GM04504 (cell line): ENCODE measurements around the gene SLC22A17.

Source experiments
- DNase-seq: peaks from one replicate; pipeline ENCODE4 v3.0.0-alpha.2; 2012; ENCODE audit warnings: low read depth

SLC22A17 gene

GRCh38 chr14:23381871-23382270, 29.2 kb upstream of the SLC22A17 start:
- no peak for DNase-seq

DNA sequence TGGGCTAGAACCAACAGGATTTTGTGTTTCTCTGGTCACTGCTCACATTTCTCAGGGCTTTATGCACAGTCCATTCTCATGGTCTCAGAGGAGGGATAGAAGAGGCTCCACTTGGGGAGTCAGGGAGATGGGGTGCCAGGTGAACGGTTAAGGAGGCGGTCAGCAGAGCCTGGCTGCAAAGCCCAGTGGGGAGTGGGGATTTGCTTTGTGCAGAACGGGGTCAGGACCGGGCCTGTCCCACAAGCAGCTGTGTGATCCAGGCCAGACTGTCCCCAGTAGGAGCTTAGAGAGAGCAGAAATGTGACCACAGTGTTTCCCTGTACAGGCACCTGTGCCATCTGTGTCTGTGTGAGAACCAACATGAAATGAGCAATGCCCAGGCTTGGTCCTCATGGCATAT, 28.3 kb upstream of the SLC22A17 start:
- DNase-seq, result no peak

- DNase-seq, result no peak
Observed at GRCh38 chr14:23380197-23380914, 27.7 kb upstream of the SLC22A17 start.

DNA sequence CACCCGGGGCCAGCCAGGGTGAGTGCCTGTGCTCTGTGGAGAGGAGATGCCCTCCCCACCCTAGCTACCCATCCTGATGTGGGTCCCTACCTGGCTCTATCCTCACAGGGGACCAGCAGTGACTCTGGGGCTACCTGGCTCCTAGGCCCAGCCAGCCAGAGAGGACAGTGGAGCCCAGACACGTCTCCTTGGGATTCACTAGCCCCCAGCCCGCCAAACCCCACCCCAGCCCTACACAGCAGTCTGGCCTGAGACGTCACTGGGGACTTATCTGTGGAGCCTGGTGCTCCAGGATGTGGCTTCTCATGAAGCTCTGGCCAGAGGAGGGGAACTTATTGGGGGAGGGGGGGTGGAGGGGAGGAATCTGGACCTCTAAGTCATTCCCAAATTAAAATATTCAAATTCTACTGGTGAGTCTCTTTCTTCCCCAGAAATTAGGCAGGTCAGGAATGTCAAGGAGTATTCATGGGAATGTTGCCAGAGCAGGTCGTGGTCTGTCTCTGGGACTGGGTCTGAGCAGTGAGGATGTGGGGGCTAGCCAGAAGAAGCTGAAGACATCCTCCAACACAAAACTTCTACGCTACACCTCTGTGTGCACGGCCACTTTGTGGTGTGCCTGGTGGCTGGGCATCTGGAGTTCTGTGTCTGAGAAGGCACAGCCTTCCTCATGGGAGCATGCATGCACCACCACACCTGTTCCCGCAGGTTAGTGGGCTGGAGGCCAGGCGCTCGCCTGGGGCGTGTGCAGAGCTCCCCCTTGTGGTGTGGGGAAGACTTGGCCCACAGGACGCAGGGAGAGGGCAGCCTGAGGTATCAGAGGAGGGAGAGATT, 26.9 kb upstream of the SLC22A17 start:
- no peak for DNase-seq

DNA sequence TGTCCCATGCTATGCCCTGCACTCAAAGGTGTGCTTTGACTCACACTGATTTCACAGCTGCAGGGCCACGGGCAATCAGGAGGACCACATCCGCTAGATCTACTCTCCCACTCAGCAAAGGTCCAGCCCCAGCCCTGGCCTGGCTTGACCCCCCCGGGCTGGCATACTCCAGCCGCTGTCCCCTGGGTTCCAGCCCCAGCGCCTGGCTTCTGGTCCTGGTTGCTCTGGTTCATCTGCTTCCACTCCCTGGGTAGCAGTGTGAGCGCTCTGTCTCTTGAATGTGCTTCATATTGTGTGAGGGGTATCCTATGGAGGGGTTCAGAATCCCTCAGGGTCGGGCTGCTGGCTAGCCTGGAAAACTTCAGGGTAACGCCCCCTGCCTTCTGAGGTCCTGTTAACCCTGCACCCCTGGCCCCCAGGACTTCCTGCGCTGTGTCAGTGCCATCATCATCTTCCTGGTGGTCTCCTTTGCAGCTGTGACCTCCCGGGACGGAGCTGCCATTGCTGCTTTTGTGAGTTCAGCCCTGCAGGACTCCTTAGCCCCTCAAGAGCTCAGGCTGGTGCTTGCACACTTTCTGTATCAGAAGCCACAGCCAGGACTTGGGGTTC, 26.0 kb upstream of the SLC22A17 start:
- DNase-seq, result no peak

DNA sequence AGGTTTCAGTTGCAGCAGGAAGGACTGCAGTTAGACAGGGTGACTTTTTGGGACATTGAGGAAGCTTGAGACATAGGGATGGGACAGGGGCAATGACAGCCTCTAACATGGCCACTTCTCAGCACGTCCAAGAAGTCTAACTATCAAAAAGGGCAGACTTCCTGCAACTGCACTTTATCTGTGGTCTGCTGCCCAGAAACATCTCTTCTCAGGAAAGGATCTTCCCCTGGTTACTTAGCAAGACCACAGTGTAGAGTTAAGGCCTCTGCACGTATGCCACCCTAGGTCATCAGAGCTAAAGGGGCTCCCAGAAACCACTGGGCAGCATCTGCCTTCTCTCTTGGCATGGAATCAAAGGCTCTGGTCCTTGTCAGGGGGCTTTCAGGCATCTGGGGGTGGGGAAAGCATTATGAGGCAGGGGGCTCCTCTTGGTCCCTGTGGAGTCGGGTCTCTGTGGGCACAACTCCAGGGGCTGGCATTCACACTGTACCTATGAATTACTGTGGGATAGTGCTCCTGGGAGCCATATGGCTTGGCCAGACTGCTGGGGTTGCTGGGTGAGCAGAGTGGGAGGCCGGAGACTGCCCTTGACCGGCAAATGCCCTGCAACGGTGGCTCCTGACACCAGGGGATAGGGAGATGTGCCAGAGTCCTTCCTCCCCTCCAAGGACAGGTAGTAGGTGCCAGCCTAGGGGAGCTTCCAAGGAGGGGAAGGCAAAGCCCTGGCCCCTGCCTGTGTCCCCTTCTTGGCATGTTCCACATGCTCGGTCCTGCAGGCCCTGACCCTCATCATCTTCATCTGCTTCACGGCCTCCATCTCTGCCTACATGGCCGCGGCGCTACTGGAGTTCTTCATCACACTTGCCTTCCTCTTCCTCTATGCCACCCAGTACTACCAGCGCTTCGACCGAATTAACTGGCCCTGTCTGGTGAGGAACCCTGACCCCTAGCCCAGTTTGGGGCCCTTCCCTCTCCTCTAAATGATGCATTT, 25.2 kb upstream of the SLC22A17 start:
- no peak for DNase-seq

- no peak for DNase-seq
Observed at GRCh38 chr14:23377198-23377550, 24.5 kb upstream of the SLC22A17 start.

- no peak for DNase-seq
Observed at GRCh38 chr14:23376482-23377197, 24.0 kb upstream of the SLC22A17 start, which contains the start of gene CMTM5. Gene CMTM5 (plus strand): TSS chr14:23377046. CDS start chr14:23377252, 206 bp downstream.

DNA sequence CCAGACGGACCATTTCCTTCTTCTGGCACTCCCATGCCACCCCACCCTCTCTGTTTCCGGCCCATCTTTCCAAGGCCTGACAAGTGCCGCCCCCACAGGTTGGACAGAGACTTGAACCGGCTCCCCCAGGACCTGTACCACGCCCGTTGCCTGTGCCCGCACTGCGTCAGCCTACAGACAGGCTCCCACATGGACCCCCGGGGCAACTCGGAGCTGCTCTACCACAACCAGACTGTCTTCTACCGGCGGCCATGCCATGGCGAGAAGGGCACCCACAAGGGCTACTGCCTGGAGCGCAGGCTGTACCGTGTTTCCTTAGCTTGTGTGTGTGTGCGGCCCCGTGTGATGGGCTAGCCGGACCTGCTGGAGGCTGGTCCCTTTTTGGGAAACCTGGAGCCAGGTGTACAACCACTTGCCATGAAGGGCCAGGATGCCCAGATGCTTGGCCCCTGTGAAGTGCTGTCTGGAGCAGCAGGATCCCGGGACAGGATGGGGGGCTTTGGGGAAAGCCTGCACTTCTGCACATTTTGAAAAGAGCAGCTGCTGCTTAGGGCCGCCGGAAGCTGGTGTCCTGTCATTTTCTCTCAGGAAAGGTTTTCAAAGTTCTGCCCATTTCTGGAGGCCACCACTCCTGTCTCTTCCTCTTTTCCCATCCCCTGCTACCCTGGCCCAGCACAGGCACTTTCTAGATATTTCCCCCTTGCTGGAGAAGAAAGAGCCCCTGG, 23.0 kb upstream of the SLC22A17 start:
- DNase-seq, result no peak

GRCh38 chr14:23373041-23373440, 20.4 kb upstream of the SLC22A17 start:
- no peak for DNase-seq

GRCh38 chr14:23372509-23372908, 19.8 kb upstream of the SLC22A17 start, which contains the start of gene IL25:
Gene IL25 (plus strand): TSS chr14:23372809.
- no peak for DNase-seq

- DNase-seq, result no peak
Observed at GRCh38 chr14:23371865-23372264, 19.2 kb upstream of the SLC22A17 start.

GRCh38 chr14:23370221-23370620, 17.5 kb upstream of the SLC22A17 start:
- no peak for DNase-seq

GRCh38 chr14:23366426-23366921, 13.8 kb upstream of the SLC22A17 start:
- no peak for DNase-seq

DNA sequence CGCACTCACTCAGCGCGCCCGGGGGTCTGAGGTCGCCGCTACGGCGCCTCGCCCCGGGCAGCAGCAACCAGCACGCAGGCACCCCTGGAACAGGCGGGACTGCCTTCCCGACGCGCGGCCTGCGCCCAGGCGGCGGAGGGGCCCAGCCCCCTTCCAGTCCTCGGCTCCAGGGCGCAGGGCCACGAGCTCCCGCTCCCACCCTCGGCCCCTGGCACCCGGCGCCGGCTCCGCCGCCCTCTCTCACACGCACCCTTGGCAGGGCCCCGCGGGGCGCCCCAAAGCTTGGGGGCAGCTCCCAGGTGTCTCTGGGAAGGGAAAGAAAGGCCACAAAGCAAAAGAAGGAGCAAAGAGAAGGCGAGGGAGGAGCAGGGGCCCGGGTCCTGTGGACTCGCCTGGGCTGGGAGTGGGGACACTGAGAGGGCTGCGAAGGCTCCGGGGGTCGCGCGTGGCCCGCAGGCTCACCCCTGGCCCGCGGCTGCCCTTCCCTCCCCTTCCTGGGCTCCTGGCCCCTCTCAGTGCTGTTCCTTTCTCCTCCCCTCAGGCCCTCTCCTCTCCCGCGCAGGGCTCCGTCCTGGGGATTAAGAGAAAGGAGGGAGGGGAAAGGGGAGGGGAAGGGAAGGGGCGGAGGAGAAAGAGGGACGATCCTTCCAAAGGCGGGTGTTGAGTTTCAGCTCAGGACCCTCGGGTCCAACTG, 13.2 kb upstream of the SLC22A17 start:
- no peak for DNase-seq

GRCh38 chr14:23365036-23365731, 12.5 kb upstream of the SLC22A17 start, which contains the start of gene EFS:
Gene EFS (minus strand): TSS chr14:23365172. CDS start chr14:23365025, 147 bp downstream.
- no peak for DNase-seq

DNA sequence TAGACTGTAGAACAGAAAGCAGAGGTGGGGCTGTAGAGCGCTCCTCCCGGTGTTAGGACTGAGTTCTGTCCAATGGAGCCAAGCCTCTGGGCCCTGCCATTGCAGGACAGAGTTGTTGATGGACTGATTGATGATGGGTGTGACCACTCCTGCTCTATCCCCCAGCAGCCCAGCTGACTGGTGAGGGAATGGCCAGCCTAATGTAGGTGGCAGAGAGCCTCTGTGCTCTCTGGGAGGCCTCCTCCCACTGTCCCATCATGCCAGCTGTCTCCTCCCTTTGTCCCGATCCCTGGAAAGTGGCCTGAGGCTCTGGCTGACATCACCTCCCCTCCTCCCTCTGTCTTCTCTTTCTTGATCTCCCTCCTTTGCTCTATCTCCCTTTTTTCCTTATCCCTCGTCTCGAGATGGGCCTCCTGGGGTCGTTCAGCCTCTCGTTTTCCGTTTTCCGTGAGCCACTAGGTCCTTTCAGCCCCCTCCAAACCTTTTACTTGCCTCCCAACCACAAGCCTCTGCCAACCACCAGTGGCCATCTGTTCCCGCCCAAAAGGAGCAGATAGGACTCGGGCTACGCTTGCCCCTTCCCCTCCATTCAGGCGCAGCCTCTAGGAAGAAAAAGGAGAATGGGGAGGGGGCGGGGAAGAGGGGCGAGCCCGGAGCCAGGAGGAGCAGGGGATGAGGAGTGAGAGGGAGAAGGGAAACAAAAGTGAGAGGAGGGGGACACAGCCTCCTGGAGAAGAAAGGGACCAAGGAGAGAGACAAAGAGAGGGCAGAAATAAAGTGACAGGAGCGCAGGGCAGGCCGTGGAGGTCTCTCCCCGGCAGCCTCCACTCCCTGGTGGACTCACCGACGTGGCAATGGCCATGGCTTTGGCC, 11.7 kb upstream of the SLC22A17 start:
- no peak for DNase-seq

GRCh38 chr14:23362200-23362599, 9.5 kb upstream of the SLC22A17 start:
- no peak for DNase-seq
